CD1c-positive myeloid dendritic cell (primary cell): Measurements from ENCODE around the gene DYNLL1.
"Not testable (repeated sequence)": the region's sequence is repeated elsewhere in the genome, so short reads cannot be mapped to it uniquely, and the experiment has no call there.

ENCODE experiments used
- DNase-seq: peaks from one replicate; pipeline ENCODE4 v3.0.0-alpha.2; 2016; ENCODE audit errors: extremely low spot score

DYNLL1 gene

DNA sequence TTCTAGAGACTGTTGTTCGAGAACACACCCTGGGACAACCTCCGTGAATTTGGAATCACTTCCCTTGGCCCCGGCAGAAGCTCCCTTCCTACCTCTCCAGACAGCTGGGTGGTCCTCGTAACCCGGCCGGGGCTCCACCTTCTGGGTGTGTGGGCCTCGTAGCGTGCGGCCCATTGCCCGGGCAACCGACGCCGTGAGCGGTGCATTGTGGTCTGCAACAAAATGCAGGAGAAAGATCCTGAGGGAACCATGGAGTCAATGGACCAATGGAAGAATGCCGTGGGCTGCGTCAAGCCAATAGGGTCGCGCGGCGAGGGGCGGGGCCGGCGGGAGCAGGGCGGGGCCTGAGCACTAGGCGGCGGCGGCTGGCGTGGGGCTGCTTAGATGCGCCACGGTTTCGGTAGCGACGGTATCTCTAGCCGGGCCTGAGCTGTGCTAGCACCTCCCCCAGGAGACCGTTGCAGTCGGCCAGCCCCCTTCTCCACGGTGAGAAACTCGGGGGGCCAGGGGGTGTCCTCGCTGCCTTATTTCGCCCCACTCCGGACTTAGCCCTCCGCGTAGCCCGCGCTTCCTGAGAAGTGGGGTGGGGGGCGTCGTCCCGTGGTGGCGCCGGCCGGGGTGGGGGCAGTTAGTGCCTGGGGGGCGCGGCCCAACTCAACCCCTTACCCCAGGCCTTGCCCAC lies at the start of gene DYNLL1:
Gene DYNLL1, plus strand, starts transcription at position 383 of the 682 bp plus-strand sequence. CDS start 309 bp downstream, outside the sequence.
- peak; percentile 98 for DNase-seq

DNA sequence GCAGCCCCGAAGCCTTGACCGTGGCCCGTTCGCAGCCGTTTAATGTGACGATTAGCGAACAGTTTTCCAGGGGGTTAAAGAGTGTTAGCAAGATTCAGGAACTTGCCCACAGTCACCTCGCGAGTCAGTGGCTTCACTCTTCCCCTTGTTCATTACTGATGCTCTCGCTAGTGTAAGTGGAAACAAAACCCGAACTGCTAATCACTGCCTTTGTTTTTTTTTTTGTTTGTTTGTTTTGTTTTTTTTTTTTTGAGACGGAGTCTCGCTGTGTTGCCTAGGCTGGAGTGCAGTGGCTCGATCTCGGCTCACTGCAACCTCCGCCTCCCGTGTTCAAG lies 49.1 kb upstream of the DYNLL1 start:
- peak; percentile 15 for DNase-seq

DNA sequence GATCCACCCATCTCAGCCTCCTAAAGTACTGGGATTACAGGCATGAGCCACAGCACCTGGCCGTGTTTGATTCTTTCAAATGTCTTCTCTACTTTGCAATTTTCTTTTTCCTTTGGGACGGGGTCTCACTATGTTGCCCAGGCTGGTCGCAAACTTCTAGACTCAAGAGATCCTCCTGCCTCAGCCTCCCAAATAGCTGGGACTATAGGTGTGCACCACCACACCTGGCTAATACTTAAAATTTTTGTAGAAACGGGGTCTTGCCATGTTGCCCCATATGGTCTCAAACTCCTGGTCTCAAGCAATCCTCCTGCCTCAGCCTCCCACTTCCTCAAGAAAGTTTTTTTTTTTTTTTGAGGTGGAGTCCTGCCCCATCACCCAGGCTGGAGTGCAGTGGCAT lies 47.9 kb upstream of the DYNLL1 start:
- no peak for DNase-seq

DNA sequence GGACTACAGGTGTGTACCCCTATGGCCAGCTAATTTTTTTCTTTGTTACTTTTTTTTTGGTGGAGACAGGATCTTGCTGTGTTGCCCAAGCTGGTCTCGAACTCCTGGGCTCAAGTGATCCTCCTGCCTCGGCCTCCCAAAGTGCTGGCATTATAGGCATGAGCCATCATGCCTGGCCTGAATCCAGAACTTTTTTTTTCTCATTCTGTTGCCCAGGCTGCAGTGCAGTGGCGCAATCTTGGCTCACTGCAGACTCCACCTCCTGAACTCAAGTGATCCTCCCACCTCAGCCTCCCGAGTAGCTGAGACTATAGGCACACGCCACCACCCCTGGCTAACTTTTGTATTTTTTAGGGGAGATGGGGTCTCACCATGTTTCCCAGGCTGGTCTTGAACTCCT lies 43.4 kb upstream of the DYNLL1 start:
- not testable (repeated sequence) for DNase-seq

DNA sequence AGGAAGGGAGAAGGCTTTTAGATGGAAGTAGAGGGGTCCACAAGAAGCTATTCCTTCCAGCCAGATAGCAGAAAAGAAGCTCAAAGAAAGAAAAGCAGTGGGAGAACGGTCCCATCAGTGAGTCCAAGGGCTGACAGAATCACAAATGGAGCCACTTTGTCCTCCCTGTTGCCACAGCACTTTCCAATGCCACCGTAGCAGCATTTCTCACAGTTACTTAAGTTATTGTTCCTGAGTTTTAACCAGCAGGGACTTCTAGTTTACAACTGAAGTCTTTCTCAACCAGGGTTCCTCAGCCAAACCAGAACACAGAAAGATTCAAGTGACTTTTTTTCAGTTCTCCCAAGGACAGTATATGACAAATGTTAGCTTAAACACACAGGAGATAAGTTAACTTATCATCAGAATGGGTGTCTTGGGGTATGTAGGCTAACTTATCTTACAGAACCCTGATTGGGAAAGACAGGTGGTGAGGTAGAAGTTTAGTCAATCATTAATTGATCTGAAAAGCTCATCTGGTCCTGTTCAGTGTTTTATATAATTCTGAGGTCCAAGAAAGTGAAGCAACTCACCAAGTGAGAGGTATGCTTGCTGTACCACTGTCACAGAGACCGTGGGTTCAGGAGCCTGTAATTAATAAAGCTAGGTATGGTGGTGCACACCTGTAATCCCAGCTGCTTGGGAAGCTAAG lies 42.7 kb upstream of the DYNLL1 start:
- DNase-seq, result no peak

DNA sequence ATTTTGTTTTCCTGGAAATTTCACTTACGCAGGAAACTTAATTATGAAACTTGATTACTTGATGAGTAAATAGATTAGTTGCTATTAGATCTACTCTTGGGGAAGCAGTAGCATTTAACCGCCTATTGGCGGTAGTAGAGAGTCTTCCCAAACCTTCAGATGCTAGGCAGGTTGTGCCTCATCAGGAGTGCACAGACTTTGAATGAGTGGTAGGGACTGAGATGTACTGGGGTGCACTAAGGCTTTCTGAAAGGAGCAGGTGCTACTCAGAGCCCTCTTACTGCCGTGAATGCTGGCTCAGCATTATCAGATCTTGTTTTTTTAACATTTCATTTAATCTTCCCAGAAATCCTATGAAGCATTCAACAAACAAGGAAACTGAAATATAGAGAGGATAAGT lies 41.9 kb upstream of the DYNLL1 start:
- peak; percentile 53 for DNase-seq

DNA sequence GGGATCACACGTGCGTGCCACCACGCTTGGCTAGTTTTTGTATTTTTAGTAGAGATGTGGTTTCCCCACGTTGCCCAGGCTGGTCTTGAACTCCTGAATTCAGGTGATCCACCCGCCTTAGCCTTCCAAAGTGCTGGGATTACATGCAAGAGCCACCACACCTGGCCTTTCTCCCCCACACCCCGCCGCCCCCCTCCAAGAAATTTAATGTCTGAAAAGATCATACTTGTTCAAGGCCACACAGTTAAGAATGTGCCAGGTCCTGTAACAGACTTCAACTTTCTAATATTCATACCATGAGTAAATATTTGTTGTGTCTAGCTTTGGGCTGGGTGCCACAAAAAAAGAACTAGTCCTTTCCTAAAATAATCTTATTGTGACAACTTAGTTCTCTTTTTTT lies 40.6 kb upstream of the DYNLL1 start:
- no peak for DNase-seq

DNA sequence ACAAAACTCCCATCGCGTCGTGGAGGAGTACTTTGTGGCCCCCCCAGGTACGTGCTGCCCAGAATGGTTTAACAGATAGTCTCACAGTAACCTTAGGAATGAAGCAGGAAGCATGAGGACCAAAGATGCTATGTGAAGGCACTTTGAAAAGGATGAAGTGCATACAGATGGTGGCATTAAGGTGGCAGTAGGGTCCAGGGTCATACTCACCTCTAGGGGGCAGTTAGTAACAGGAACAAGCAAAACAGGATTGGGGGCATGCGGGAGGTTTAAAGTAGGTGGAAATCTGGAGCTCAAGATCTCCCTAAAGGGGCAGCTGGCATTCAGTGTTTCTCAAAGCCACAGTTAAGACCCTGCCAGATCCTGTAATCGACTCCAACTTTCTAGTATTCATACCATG lies 38.8 kb upstream of the DYNLL1 start:
- no peak for DNase-seq

DNA sequence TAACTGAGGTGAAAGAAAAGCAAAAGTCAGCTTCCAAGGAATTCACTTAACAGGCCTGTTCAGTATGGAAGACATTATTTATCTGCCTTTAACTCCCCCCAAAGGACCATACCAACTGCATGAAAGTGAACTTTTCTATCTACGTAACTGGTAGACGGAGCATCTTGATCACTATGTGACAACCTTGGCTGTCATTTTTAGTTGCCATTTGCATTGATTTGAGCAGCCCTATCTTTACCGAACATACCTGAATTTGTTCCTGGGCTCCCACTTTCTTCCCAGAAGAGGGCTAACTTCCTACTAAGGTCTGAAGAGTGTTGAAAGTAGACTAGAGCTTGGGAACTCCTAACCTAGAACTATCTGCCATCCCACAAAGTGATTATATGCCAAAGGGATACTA lies 35.8 kb upstream of the DYNLL1 start:
- no peak for DNase-seq

DNA sequence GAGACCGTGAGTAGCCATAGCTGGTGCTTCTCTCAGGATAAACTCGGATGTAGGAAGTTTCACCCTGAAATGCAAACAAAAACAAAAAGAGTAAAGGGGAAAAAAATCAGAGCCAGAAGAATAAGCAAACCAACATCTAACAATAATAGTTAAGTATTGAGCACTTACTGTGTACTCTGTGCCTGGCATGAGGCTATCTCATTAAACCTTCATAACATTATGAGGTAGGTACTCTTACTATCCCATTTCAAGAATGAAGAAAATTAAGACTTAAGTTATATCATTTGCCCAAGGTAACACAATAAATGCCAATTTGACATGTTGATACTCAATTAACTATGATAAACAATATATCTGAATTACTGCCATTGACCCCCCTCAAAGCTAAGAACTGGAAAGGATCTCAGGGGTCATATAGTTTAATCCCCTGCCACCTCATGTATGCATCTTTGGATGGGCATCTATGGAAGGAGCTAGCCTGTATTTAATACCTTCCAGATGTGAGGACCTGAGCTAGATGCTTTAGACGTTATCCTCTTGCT lies 33.7 kb upstream of the DYNLL1 start:
- DNase-seq, result no peak

DNA sequence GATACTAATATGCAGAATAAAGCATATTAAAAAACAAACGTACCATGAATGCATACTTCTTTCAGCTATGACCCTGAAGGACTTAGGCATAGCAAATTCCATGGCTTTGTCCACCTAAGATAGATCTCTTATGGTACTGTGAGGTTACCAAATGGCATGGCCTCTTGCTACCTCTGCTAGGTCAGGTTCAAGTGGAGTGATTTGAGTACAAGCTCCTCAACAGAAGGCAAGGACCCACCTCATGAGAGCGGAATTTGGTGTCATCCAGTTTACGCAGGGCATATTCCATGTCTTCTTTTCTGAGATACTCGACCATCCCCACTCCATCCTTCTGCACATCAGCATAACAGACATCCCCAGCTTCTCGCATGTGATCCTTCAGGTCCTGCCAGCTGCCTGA lies 32.2 kb upstream of the DYNLL1 start:
- DNase-seq, result no peak

DNA sequence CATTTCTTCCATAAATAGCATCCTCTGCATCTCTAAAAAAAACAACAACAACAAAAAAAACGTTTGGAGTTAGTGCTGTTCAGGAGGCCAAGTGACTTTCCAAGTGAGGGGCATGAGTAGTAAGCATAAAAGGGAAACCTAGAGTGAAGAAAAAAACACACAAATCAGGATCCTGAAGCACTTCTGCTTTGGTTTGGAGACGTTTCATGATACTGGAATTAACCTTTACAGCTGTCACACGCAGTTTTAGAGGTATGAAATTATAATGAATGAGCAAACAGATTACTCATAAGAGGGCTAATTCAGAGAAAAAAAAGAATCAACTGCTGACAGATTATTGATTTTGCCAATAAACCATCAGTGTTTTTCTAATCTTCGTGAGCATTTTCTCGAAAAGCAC lies 30.2 kb upstream of the DYNLL1 start:
- no peak for DNase-seq

DNA sequence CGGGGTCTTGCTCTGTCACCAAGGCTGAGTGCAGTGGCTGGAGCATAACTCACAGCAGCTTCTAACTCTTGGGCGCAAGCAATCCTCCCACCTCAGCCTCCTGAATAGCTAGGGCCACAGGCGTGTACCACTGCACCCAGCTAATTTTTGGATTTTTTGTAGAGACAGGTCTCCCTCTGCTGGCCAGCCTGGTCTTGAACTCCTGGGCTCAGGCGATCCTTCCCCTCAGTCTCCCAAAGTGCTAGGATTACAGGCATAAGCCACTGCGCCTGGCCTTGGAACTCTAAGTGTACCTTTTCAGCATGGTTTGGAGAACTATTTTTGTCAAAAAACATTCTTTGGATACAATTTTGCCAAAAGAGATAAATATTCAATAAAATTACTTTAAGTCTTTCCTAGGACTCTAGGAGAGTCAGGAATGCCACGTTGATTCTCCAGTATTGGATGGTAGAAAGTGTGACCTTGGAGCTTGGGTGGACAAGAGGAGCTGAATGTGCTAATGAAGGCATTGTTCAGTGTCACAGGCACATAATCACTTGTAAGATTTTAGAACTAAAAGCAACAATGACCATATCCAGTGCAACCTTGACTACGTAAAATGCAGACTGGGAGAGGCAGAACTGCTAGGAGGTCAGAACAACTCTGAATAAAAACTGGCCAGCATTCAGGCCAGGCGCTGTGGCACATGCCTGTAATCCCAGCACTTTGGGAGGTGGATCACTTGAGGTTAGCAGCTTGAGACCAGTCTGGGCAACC lies 29.2 kb upstream of the DYNLL1 start:
- DNase-seq, result peak; percentile 52

DNA sequence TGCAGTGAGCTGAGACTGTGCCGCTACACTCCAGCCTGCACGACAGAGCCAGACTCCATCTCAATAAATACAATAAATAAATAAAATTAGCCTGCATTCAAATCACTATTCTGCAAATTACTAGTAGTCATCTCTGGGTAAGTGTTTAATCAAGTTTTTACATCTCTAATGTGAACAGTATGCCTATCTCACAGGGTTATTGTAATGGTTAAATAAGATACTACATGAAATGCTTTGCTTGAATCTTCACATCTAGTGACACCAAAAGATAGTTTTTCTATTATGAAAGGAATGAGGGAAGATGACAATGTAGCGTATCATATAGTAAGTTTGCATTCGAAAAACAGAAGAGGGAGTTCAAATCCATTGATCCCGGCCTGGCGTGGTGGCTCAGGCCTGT lies 28.5 kb upstream of the DYNLL1 start:
- DNase-seq, result no peak

DNA sequence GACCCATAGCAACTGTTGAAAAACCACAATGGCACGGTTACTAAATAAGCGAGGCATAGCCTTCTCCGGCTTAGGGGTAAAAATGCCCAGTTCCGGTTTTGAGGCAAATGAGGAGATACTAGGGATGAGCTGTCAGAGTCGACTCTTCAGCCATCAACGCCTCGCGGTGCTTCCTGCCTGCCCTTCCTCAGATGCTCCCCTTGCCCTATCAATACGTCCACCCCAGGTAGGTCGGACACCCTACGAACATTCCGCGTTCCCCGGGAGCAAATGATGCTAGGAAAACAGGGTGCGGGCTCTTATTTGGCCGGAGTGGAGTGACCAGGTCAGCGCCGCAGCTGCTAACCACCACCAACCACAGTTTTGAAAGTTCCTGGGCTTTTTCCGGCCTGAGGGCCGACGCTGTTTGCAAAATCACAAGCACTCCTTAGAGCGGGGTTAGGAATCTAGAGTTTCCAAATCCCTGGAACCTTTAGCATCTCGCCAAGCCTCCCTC lies 27.5 kb upstream of the DYNLL1 start:
- peak; percentile 80 for DNase-seq

DNA sequence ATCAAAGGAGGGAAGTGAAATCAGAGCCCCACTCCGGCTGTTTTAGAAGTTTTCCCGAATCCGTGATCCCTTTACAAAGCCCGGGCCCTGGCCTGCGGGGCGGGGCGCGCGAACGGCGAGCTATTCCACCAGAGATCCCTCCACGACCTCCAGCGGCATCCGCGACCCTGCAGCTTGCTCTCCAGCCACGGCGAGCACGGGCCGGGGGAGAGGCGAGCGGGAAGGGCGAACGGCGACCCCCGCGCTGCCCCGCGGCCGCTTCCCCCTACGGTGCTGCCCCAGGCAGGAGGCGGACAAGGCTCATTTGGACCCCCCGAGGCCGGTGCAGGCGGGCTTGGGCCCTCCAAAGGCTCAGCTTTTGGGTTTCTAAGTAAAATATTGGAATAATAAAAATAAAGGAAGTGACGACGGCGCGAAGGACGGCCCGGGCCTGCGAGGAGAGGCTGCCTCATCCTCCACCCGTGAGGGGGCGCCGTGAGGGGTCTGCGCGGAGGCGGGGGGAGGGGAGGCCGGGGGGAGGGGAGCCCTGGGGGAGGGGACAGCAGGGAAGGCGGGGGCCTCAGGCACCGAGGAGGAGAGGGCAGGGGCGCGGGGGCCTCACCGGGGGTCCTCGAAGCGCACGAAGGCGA lies 27.0 kb upstream of the DYNLL1 start:
- DNase-seq, result peak; percentile 43

DNA sequence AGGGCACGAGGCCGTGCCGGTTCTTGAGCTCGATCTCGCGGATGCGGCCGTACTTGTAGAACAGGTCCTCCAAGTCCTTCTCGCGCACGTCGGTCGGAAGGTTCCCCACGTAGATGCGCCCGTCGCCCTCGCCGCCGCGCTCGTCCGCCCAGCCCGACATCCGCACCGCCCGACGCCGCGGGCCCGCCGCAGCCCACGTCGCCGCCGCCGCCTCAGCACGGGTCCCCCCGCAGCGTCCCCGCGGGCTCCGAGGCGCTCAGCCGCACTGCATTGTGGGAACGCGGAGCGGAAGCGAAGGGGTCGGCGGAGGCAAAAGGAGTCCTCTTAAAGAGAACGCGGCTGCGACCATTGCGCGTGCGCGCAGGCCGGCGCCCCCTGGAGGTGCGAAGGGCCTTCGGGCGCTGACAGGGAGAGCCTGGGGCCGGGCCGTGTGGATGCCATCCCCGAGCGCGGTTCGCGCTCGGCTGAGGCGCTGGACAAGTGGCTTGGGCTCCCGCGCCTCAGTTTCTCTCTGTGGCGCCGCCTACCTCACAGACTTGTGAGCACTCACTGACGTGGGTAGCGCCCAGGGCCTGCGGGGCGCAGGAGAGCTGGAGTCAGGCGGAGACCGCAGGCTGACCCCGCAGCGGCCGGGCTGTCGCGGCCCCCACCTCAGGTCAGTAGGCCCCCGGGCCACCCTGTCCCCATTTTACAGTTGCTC lies 26.3 kb upstream of the DYNLL1 start, which contains the start of gene SRSF9:
Gene SRSF9, minus strand, starts transcription at position 299 of the 700 bp plus-strand sequence. Its CDS starts 139 bp downstream, at position 160.
- peak; percentile 99 for DNase-seq

DNA sequence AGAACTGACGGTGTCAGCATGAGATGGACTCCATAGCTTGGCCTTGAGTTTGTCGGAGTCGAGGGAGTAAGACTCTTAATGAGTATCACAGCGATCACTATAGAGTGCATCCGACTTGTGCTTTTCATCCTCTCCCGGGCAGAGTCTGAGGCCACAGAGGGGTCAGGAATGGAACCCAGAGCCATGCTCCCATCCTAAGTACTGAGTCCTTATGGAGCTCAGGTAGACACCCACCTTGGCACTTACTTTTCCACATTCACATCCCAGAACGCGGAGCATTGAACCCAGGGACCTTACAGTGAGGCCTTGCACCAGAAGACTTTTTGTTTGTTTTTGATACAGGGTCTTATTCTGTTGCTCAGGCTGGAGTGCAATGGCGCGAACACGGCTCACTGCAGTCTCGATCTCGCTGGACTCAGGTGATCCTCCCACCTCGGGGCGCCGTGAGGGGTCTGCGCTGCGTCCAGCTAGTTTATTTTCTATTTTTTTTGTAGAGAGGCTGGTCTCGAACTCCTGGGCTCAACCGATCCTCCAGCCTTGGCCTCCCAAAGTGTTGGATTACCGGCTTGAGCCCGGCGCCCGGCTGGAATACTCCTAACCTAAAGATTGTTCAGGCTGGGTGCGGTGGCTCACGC lies 25.6 kb upstream of the DYNLL1 start:
- no peak for DNase-seq

DNA sequence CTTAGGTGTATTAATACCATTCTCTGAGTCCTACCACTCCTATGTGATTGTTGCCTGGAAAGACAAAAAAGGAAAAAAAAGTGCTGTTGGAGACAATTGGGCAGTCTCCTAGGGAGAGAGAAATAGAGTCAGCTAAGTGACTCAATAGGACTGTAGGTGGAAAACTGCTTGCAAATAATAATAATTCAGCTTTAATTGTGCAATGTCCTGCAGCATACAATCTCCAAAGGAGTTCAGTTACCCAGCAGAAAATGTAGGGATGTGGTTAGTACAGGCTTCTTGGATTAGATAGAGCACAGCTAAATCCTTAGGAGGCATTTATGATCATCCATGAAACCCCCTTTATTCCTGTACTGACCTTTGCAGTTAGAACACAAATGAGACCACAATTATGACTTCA lies 23.4 kb upstream of the DYNLL1 start:
- DNase-seq, result no peak

DNA sequence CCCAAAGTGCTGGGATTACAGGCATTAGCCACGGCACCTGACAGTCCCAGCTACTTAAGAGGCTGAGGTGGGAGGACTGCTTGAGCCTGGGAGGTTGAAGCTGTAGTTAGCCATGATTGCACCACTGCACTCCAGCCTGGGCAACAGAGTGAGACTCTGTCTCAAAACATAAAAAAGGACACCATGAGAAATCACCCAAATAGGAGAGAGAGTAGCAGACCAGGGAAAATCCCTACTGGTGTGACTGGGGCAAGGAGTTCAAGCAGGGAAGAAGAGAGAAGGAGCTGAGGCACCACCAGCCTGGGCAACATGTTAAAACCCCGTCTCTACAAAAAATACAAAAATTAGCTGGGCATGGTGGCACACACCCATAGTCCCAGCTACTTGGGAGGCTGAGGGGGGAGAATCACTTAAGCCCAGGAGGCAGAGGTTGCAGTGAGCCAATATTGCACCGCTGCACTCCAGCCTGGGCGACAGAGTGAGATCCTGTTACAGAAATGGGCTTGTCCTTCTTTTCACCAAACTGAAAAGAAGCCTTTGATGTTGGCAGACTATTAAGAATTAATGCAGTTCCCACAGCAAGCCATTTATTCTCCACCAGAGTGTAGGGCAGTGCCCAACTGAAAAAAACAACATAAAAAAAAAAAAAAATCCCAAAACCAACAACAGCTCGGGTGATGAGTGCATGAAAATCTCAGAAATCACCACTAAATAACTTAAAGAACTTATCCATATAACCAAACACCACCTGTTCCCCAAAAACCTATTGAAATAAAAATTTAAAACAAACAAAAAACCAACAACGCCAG lies 21.9 kb upstream of the DYNLL1 start:
- no peak for DNase-seq
